ENCODE results near the gene SERTAD4. TPM values are rescaled to one million over a fixed set of nuclear protein-coding genes. Genes with fewer than 3 reads are reported as not detected.

Gene SERTAD4
- total and polyA plus RNA-seq, 2 of the 8 experiments (the other 6 are each of a cell fraction or from before 2014, with no cell fraction given) = 0.54 to 3.2 TPM

DNA sequence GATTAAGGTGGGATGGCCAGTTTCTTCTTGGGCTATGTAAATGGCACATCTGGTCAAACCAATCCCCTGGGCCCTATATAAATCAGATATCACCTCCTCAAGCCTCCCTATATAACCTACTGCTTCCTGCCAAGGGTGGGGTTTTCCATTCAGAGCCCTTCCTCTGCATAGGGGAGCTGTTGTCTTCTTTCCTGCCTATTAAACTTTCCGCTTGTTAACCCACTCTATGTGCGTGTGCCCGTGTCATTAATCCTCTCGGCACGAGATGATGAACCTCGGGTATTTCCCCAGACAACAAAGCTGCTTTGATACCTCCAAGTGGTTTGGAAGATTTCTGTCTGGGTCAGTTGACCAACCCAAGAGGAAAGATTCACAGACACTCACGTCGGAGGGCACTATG lies 19.3 kb upstream of the SERTAD4 start:
- H3K23ac ChIP-seq (ENCODE audit: insufficient read length) = no peak overlapping the region
- no peak overlapping the region for H2BK15ac ChIP-seq (ENCODE audit: low read length)
- H3K56ac ChIP-seq (replicated peaks; ENCODE audit: insufficient read length, low read depth, low read length) = no peak overlapping the region
- no peak overlapping the region for H2BK12ac ChIP-seq (ENCODE audit: low read depth, low read length)
- FAIRE-seq = no peak
- no peak overlapping the region for H2BK120ac ChIP-seq (replicated peaks; ENCODE audit: low read depth, low read length)
- H3K27ac ChIP-seq (ENCODE audit: low read depth, low read length) = no peak overlapping the region
- H3K79me2 ChIP-seq (ENCODE audit: control insufficient read depth in 1 of 2, insufficient read depth in 2 of 2, low read length in 2 of 2) = no peaks in the 10 kb centered on the region
- H3K9me3 ChIP-seq (ENCODE audit: insufficient read depth in 2 of 2, low read depth in 1 of 2, low read length in 1 of 2) = no peaks in the 10 kb centered on the region
- no peak overlapping the region for H3K4ac ChIP-seq (replicated peaks; ENCODE audit: insufficient read length, low read depth, low read length)
- H3K23me2 ChIP-seq (ENCODE audit: low read depth, low read length) = no peaks in the 10 kb centered on the region
- H3K27me3 ChIP-seq (replicated peaks in 1 of 4; ENCODE audit: control insufficient read depth in 3 of 4, extremely low read depth in 1 of 4, insufficient read depth in 3 of 4, low read length in 3 of 4) = no peaks in the 10 kb centered on the region
- ChIA-PET POLR2A (ENCODE audit: partially characterized antibody) (interaction anchor here (0.6 to 1.0 kb wide), 3 partner anchors 8 to 161 kb away, joined by 3 read pairs; no protein-coding TSS in a partner anchor), CTCF (ENCODE audit: partially characterized antibody) (interaction anchor here (0.6 kb wide), 1 partner anchor 354 kb away, joined by 3 read pairs; no protein-coding TSS in a partner anchor)
- H3K9ac ChIP-seq (replicated peaks in 1 of 4; ENCODE audit: extremely low read depth in 1 of 4, low read depth in 3 of 4, low read length in 3 of 4) = no peak overlapping the region
- H4K8ac ChIP-seq (ENCODE audit: extremely low read depth, insufficient read depth, low read length) = no peak overlapping the region
- 86% methylated on average over 8 of the region's 8 CpGs; no CpG with 5 or more reads in 1 of the 2 experiments for WGBS, 2 experiments (ENCODE audit: extremely low coverage in 1 of 2, insufficient coverage in 1 of 2, insufficient read length in 1 of 2, insufficient replicate concordance in 2 of 2, low coverage in 1 of 2, low lambda C conversion rate in 2 of 2, missing lambda C conversion rate in 1 of 2)
- no peak overlapping the region for H4K5ac ChIP-seq (ENCODE audit: insufficient read length, low read depth, low read length)
- no peak for DNase-seq (ENCODE audit: low read depth in 1 of 2, low spot score in 2 of 2)
- no peak overlapping the region for H2BK20ac ChIP-seq (ENCODE audit: low read length)
- H3K79me1 ChIP-seq (ENCODE audit: low read depth, low read length) = no peaks in the 10 kb centered on the region
- H2AK5ac ChIP-seq (ENCODE audit: low read depth, low read length) = no peak overlapping the region
- H3K36me3 ChIP-seq (ENCODE audit: control insufficient read depth in 2 of 4, insufficient read depth in 4 of 4, low read length in 3 of 4) = no peaks in the 10 kb centered on the region
- H3K18ac ChIP-seq (ENCODE audit: extremely low read depth, low read length) = no peak overlapping the region
- H4K20me1 ChIP-seq (replicated peaks in 1 of 2; ENCODE audit: control insufficient read depth in 1 of 2, insufficient read depth in 2 of 2, low read length in 2 of 2) = no peaks in the 10 kb centered on the region
- no peak overlapping the region for H2BK5ac ChIP-seq (ENCODE audit: low read depth, low read length)
- H4K91ac ChIP-seq (replicated peaks; ENCODE audit: insufficient read length, low read length) = no peak overlapping the region
- no peak overlapping the region for H3K4me3 ChIP-seq (ENCODE audit: extremely low read depth in 1 of 4, insufficient read depth in 2 of 4, low read depth in 3 of 4, low read length in 4 of 4)
- H3K4me2 ChIP-seq (ENCODE audit: insufficient read depth in 1 of 2, low read depth in 2 of 2, low read length in 2 of 2) = no peak overlapping the region
- no peak overlapping the region for H3K14ac ChIP-seq (ENCODE audit: insufficient read length)
- no peak overlapping the region for H2AFZ ChIP-seq (ENCODE audit: low read length)
- H3K4me1 ChIP-seq (replicated peaks in 1 of 4; ENCODE audit: control insufficient read depth in 3 of 4, insufficient read depth in 4 of 4, low read length in 3 of 4) = peaks cover 0 to 3% (median 0%) of the 10 kb centered on the region in 4 experiments; a peak in 1 of 7 replicates
- TF ChIP-seq SP1 (IDR thresholded peaks at IDR 0.05; ENCODE audit: low read depth, low read length) (no peak), EGR1 (IDR thresholded peaks at IDR 0.05; ENCODE audit: borderline replicate concordance, low read depth, low read length) (no peak)
- TF ChIP-seq, protein P1, sequence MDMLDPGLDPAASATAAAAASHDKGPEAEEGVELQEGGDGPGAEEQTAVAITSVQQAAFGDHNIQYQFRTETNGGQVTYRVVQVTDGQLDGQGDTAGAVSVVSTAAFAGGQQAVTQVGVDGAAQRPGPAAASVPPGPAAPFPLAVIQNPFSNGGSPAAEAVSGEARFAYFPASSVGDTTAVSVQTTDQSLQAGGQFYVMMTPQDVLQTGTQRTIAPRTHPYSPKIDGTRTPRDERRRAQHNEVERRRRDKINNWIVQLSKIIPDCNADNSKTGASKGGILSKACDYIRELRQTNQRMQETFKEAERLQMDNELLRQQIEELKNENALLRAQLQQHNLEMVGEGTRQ (IDR thresholded peaks at IDR 0.05; ENCODE audit: low read length) = no peak

Measured in H1 (cell line).